ENCODE measurements around the gene DNAJB2.
"Not testable (repeated sequence)": the region's sequence is repeated elsewhere in the genome, so short reads cannot be mapped to it uniquely, and the experiment has no call there.

DNAJB2 gene

DNA sequence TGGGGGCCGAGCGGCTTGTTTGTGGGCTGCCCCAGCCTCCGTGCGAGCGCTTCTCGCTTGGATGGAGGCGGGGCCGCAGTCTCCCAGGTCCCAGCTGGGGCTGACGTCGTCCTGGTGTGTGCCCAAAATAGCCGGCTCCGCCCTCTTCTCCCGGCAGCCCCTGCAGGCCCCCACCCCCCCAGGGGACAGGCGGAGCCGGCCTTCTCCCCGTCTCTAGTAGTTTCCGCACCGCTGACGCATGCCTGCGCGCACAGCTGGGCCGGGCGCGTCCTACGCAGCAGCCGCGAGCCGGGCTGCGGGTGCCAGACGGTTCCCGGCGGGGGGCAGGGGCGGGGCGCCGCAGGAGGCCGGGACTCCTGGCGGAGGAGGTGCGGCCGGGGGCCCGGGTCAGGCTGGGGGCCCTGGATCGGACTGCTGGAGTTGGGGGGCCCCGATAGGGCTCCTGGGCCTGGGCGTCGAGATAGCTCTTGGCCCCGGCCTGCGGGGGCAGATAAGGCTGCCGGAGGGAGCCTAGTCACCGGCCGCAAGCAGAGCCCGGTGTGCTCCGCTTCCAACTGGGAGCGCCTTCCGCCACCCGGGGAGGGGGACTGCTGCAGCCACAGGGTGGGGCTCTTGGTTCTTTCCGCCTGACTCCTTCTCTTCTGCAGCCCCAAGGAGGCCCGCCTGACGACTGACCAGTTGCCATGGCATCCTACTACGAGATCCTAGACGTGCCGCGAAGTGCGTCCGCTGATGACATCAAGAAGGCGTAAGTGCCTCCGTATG, at the start of gene DNAJB2:
Gene DNAJB2 (plus strand): TSS at position 216 of the 765 bp plus-strand sequence. CDS start 468 bp downstream, at position 684.
- DNase-seq: peak; percentile 100

DNA sequence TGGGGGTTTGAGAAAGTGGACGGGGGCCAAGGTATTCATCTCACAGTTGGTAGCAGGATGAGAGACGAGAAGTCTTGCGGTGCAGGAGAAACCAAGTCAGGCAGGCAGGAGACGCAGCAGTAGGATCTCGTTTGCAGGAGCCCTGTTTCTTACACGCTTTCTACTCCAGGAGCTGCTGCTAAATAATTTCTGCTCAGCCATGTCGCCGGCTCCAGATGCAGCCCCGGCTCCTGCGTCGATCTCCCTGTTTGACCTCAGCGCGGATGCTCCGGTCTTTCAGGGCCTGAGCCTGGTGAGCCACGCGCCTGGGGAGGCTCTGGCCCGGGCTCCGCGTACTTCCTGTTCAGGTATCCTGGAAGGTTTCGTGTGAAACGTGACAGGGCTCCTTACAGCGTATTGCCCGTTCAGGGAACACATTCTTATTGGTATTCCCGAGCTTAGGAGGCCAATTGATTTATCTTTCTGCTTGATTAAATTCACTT, 49.1 kb upstream of the DNAJB2 start:
- peak; percentile 59 for DNase-seq

GRCh38 chr2:219234331-219234730, 44.8 kb upstream of the DNAJB2 start:
- DNase-seq: no peak

- DNase-seq: no peak
Measured at GRCh38 chr2:219243291-219243761, 35.8 kb upstream of the DNAJB2 start.

DNA sequence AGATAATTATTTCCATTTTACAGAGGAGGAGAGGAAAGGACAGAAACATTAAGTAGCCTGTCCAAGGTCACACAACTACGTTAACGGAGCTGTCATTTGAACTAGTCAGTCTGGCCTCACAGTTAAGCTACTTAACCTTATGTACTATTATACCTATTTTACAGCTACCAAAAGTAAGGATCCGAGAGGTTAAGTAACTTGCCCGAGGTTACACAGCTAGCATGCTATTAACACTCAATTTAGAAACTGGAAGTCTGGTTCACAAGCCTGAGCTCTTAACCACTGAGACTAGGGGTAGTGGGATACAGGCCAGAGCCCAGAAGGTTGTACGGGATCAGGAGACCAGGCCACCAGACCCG, 34.4 kb upstream of the DNAJB2 start:
- DNase-seq: no peak

GRCh38 chr2:219245148-219245898, 33.8 kb upstream of the DNAJB2 start, which contains the start of the genes GLB1L and STK16:
Gene GLB1L (minus strand): TSS chr2:219245444. CDS start chr2:219243573, 1,871 bp downstream.
Gene STK16 (plus strand): TSS chr2:219245479. CDS start chr2:219246000, 521 bp downstream.
- DNase-seq: peak; percentile 90

DNA sequence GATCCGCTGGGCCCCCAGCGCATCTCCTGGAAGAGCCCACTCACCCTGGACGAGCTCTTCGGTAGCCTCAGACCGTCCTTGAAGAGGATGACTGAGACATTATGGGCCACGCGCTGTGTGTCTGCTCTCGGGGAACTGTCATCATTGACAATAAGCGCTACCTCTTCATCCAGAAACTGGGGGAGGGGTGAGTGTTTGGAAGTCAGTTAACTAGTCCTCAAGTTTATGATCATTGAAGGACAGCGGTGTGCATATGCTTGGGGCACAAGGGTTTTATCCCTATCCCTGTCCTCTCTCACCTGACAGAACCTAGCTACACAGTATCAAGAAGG, 33.3 kb upstream of the DNAJB2 start:
- no peak for DNase-seq

- DNase-seq: no peak
Measured at GRCh38 chr2:219246559-219246958, 32.6 kb upstream of the DNAJB2 start.

GRCh38 chr2:219247678-219248642, 31.2 kb upstream of the DNAJB2 start:
- peak; percentile 74 for DNase-seq

DNA sequence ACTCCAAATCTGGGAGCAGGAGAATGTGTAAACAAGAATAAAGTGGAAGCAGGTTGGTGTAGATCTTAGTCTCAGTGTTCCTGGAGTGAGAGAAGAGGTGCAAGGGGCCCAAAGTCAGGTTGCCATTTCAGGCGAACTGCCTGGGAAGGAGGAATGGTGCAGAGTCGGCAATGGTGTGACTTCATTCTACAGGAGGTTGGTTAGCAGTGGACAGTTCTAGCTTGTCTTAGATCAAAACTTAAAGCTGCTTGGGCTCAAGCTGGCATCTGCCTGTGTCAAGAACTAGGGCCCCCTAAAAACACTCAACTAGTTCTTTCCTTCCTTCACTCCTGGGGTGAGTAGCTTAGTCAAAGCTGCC, 30.3 kb upstream of the DNAJB2 start:
- no peak for DNase-seq

- peak; percentile 26 for DNase-seq
Measured at GRCh38 chr2:219249203-219249980, 29.8 kb upstream of the DNAJB2 start.

DNA sequence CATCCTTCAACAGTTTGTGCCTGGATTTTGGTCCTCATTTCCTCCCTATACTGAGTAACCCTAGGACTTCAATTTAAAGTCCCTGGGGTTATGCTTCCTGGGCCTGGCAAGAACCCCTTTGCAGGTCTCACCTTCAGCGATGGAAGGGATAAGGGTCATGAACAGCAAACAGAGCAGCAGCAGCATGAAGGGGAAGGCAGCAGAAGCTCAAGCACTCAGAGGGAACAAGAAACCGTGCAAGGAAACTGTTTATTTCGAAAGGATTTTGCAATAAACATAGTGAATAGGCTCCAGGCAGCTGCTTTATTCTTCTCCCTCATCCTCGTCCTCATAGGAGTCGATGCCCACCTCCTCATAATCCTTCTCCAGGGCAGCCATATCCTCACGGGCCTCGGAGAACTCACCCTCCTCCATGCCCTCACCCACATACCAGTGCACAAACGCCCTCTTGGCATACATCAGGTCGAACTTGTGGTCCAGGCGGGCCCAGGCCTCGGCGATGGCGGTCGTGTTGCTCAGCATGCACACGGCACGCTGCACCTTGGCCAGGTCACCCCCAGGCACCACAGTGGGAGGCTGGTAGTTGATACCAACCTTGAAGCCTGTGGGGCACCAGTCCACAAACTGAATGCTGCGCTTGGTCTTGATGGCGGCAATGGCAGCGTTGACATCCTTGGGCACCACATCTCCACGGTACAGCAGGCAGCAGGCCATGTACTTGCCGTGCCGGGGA, 29.0 kb upstream of the DNAJB2 start:
- DNase-seq: no peak

DNA sequence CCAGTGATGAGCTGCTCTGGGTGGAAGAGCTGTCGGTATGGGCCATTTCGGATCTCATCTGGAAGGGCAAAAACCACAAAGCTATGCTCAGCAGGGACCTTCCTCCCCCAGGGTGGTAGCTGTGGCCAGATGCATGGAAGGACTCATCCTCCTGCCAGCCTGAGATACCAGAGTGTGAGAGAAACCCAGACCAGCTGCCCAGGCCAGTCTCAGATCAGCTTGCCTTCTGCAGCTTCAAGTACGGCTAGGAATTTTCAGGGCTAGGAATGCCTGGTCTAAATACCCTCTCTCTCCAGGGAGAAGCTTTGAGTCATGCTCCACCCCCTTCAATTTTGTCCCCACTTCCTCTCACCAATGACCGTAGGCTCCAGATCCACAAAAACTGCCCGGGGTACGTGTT, 27.5 kb upstream of the DNAJB2 start:
- no peak for DNase-seq

- peak; percentile 36 for DNase-seq
Measured at GRCh38 chr2:219252084-219252483, 27.1 kb upstream of the DNAJB2 start.

- peak; percentile 51 for DNase-seq
Measured at GRCh38 chr2:219252570-219252899, 26.6 kb upstream of the DNAJB2 start.

- peak; percentile 45 for DNase-seq
Measured at GRCh38 chr2:219252900-219253752, 26.0 kb upstream of the DNAJB2 start, which contains the start of gene TUBA4B. Gene TUBA4B (plus strand): TSS chr2:219253243. CDS start chr2:219253408, 165 bp downstream.

DNA sequence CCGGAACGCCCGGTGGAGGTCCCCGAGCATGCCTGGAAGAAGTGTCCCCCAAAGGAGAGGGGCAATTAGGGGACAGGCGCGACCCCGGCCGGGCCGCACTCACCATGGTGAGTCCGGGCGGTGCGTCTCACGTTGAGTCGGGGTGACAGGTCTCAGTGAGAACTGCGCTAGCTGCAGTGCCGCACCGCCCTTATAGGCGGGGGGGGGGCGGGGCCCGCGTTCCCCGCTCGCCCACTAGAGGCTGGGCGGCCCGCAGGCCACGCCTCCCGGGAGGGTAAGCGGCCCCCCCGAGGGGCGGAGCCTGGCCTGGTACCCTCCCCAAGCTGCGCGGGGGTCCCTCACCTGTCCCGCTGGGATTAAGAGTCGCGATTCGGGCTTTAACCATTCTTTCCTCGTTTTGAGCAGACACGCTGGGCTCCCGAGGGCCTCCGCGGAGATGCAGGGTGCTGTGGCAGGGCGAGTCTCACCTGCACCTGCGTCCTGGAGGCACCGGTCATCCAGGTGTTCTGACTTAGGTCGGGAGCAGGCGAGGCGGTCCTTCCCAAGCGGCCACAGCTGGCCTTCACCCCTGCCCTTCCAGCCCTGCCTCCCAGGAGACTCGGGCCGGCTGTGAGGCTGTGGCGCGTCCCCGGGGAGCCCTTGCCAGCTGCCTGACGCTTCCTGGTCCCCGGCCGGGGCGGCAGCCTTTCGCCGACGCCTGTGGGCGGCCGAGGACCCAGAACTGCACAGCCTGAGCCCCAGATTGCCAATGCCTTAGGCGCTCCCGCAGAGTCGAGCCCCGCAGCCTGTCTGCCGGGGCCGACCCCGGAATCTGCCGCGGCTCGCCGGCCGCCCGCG, 25.2 kb upstream of the DNAJB2 start, which contains the start of gene TUBA4A:
Gene TUBA4A (minus strand): TSS at position 166 of the 837 bp plus-strand sequence. CDS start 60 bp downstream, at position 106.
- peak; percentile 89 for DNase-seq

DNA sequence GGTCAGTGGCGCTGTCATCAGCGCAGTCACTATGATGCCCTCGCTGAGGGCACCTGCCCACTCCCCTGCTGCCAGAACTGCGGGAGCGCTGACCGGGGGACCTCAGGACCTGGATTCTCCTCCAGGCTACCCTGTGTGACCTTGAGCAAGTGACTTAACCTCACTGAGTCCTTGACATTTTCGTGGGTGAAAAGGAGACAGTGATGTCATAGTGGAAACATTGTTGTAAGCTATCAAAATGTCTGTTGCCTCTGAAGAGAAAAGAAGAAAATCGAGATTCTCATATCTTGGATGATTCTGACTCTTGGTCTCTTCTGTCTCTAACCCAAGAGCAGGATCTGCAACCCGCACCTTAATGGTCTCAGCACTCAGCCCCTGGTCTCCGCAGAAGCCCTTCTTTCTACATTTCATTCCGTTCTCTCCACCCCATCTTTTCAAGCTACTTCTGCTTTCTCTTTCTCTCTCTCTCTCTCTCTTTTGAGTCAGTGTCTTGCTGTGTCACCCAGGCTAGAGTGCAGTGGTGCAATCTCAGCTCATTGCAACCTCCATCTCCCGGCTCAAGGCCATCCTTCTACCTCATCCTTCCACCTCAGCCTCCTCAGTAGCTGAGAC, 24.5 kb upstream of the DNAJB2 start:
- peak; percentile 45 for DNase-seq

GRCh38 chr2:219258942-219259341, 20.2 kb upstream of the DNAJB2 start:
- not testable (repeated sequence) for DNase-seq

Measured in activated naive CD4-positive, alpha-beta T cell treated with Interleukin-2 at 50 U/mL for 16 hours (primary cell).